ENCODE results near the gene CFAP47.

DNA sequence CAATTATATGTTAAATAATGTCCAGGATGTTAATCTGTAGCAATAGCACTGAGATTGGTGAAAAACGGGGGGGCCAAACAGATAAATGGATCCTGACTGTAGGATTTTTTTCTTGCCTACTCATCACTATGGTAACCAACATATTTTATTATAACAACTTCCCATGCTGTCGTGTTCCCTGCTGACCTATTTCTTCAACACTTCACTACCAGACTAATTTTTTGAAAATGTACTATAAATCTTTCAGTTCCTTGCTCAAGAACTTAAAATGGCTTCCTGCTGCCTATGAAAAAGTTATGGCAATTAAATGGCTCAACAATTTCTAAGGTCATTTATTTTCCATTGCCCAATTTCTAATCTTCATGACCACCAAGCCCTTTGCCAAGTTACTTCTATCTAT is 38.9 kb upstream of the CFAP47 start:
- TF ChIP-seq, protein P1, sequence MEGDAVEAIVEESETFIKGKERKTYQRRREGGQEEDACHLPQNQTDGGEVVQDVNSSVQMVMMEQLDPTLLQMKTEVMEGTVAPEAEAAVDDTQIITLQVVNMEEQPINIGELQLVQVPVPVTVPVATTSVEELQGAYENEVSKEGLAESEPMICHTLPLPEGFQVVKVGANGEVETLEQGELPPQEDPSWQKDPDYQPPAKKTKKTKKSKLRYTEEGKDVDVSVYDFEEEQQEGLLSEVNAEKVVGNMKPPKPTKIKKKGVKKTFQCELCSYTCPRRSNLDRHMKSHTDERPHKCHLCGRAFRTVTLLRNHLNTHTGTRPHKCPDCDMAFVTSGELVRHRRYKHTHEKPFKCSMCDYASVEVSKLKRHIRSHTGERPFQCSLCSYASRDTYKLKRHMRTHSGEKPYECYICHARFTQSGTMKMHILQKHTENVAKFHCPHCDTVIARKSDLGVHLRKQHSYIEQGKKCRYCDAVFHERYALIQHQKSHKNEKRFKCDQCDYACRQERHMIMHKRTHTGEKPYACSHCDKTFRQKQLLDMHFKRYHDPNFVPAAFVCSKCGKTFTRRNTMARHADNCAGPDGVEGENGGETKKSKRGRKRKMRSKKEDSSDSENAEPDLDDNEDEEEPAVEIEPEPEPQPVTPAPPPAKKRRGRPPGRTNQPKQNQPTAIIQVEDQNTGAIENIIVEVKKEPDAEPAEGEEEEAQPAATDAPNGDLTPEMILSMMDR (IDR thresholded peaks at IDR 0.05; ENCODE audit: extremely low read depth in 1 of 2, insufficient read depth in 1 of 2, low read depth in 1 of 2, low read length in 2 of 2) = no peak
- TF ChIP-seq POLR2A (IDR thresholded peaks at IDR 0.05; ENCODE audit: low read depth, low read length) (no peak), EZH2 (IDR thresholded peaks at IDR 0.05; ENCODE audit: borderline replicate concordance, low read depth, low read length, severe bottlenecking) (no peak), POLR2AphosphoS5 (IDR thresholded peaks at IDR 0.05; ENCODE audit: insufficient read depth, low read depth, low read length) (no peak), GATA2 (IDR thresholded peaks at IDR 0.05; ENCODE audit: insufficient read depth, insufficient read length, low read depth, low read length) (no peak), FOS (IDR thresholded peaks at IDR 0.05; ENCODE audit: borderline replicate concordance, insufficient read depth, low read length) (no peak), JUN (IDR thresholded peaks at IDR 0.05; ENCODE audit: borderline replicate concordance, insufficient read depth, insufficient read length, low read depth) (no peak), MYC (IDR thresholded peaks at IDR 0.05; ENCODE audit: low read depth, low read length) (no peak)
- TF ChIP-seq, protein P2, sequence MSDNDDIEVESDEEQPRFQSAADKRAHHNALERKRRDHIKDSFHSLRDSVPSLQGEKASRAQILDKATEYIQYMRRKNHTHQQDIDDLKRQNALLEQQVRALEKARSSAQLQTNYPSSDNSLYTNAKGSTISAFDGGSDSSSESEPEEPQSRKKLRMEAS (IDR thresholded peaks at IDR 0.05; ENCODE audit: insufficient read depth, insufficient read length) = no peak
